K562 (cell line): ENCODE measurements around the gene INPP4B.

Experiments used
- CBX5 ChIP-seq: IDR thresholded peaks from 2 replicates; pipeline ENCODE4 v1.6.1; 2014; ENCODE audit warnings: low read depth, borderline replicate concordance
- CTCF ChIP-seq, 3 experiments: IDR thresholded peaks in 2 of 3; conservative IDR thresholded peaks in 1 of 3; 2 replicates each; pipeline ENCODE4 v1.5.1; 2011 to 2012; ENCODE audit warnings: low read length in 3 of 3, mild to moderate bottlenecking in 3 of 3, control low read depth in 2 of 3, improper control_type of control experiment in 1 of 3, inconsistent platforms in 1 of 3, low read depth in 1 of 3, mixed read lengths in 1 of 3, moderate library complexity in 1 of 3; ENCODE audit not compliant: insufficient read depth in 2 of 3
- ETV5 ChIP-seq: sonication (generic); formaldehyde crosslinking; IDR thresholded peaks from 2 replicates; pipeline ENCODE4 v1.4.0; 2020; ENCODE audit warnings: low read depth, mild to moderate bottlenecking, missing genetic modification reagents
- FOXK1 ChIP-seq: sonication (generic); formaldehyde crosslinking; IDR thresholded peaks from 2 replicates; pipeline ENCODE4 v1.8.0; 2022; ENCODE audit warnings: missing genetic modification reagents, mild to moderate bottlenecking, borderline replicate concordance
- FOXP4 ChIP-seq: sonication (generic); formaldehyde crosslinking; IDR thresholded peaks from 2 replicates; pipeline ENCODE4 v1.8.0; 2022; ENCODE audit warnings: mild to moderate bottlenecking, missing genetic modification reagents, borderline replicate concordance
- NFE2L1 ChIP-seq: fragments of 450-650 bp; IDR thresholded peaks from 2 replicates; pipeline ENCODE4 v1.6.1; 2016; ENCODE audit warnings: missing genetic modification characterization, low read depth, mild to moderate bottlenecking, missing compliant biosample characterization, moderate library complexity, borderline replicate concordance
- POLR2AphosphoS5 ChIP-seq: IDR thresholded peaks from 2 replicates; pipeline ENCODE4 v1.6.1; 2011; ENCODE audit warnings: mild to moderate bottlenecking, low read depth, low read length, moderate library complexity; ENCODE audit not compliant: control insufficient read depth, insufficient read depth
- RFX5 ChIP-seq: IDR thresholded peaks from 2 replicates; pipeline ENCODE4 v1.6.1; 2011; ENCODE audit warnings: low read depth, mild to moderate bottlenecking, improper control_type of control experiment, low read length
- ZBTB11 ChIP-seq, 3 experiments: fragments of 200-800 bp in 1 of 3; fragments of 250-450 bp in 1 of 3; fragments of 450-650 bp in 1 of 3; sonication (Bioruptor Pico) in 1 of 3; sonication (Bioruptor generic) in 1 of 3; formaldehyde crosslinking in 1 of 3; IDR thresholded peaks; 2 replicates each; pipeline versions ENCODE4 v1.6.1 to v1.8.0; 2016 to 2022; ENCODE audit warnings: mild to moderate bottlenecking in 2 of 3, missing genetic modification characterization in 2 of 3, missing compliant biosample characterization in 1 of 3, moderate library complexity in 1 of 3
- ZNF174 ChIP-seq: fragments of 250-450 bp; sonication (Bioruptor Pico); IDR thresholded peaks from 2 replicates; pipeline ENCODE4 v1.4.0; 2020; ENCODE audit warnings: mild to moderate bottlenecking

GRCh38 chr4:142274137-142274536 is 572.0 kb downstream of the INPP4B start:
- TF ChIP-seq RFX5 (no peak), CTCF (IDR thresholded peaks at IDR 0.05 in 2 of 3, conservative IDR thresholded peaks at IDR 0.05 in 1 of 3; ENCODE audit: insufficient read depth in 2 of 3, low read depth in 1 of 3, low read length in 3 of 3) (no peak), ZNF174 (CRISPR knock-in tag) (no peak), FOXP4 (CRISPR knock-in tag) (no peak), FOXK1 (CRISPR knock-in tag) (no peak), ETV5 (CRISPR knock-in tag) (no peak), CBX5 (no peak), POLR2AphosphoS5 (no peak), NFE2L1 (tag) (no peak), ZBTB11 (CRISPR knock-in tag; IDR thresholded peaks at IDR 0.05) (no peak)
